Measurements from ENCODE around the gene DNAAF8. TPM values are rescaled to one million over a fixed set of nuclear protein-coding genes. Genes with fewer than 3 reads are reported as not detected.

Gene DNAAF8
- total RNA-seq, 4 donors from 2014 or later = not detected

DNA sequence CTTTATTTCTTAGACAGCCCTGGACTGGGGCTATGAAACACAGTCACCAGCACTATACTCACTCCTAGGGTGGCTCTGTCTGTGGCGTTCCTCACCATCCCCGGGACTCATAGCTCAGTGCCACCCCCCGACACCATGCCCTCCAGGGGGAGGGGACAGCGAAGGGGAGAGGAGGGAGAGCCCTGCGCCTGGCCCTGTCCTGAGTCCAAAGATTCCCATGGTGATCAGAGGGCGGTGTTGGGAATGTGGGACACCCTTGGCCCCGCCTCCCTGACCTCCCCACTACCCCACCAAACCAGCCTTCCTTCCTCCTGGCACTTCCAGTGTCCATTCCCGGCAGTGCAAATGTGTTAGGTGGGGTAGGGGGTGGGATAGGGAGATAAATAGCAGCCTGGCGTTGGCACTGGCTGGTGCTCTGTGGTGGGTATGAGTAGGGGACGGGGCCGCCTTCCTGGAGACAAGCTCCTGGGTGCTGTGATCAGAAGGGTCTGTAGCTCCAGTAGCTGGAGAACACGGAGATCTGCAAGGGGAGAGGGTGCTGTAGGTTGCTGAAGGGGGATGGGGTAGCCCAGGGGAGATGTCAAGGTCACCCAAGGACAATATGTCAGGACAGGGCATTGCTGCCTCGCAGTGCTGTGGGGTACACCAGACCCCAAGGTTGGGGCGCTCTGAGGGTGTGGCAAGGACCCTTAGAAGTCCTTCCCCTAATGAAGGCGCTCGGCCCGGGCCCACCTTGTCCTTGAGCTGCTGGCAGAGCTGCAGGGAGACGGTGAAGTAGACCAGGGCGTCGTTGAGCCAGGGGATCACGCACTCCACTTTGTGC is 62.9 kb downstream of the DNAAF8 start:
- Histone ChIP-seq H3K4me1 (peaks cover 6 to 24% (median 8%) of the 10 kb centered on the region in 4 donors), H3K4me3 (peak overlapping the region in 1 of 4 donors; percentile 57), H3K27me3 (no peaks in the 10 kb centered on the region), H3K27ac (peak overlapping the region in 3 of 4 donors; percentile 23 to 74 (median 73)), H3K9me3 (no peaks in the 10 kb centered on the region), H3K36me3 (peaks cover 0 to 25% (median 0%) of the 10 kb centered on the region in 3 donors)
- TF ChIP-seq POLR2A (IDR thresholded peaks at IDR 0.05) = no peak
- no peak for TF ChIP-seq CTCF (IDR thresholded peaks at IDR 0.05)
- peak in 1 of 3 donors; percentile 76 for DNase-seq

- no peaks in the 10 kb centered on the region for H3K27me3 ChIP-seq
- no peak for DNase-seq
- peaks cover 6 to 24% (median 8%) of the 10 kb centered on the region in 4 donors for H3K4me1 ChIP-seq
- peak overlapping the region in 2 of 4 donors; percentile 23 to 25 for H3K27ac ChIP-seq
- no peaks in the 10 kb centered on the region for H3K9me3 ChIP-seq
- H3K4me3 ChIP-seq = no peak overlapping the region
- TF ChIP-seq POLR2A (IDR thresholded peaks at IDR 0.05) = no peak
- no peak for TF ChIP-seq CTCF (IDR thresholded peaks at IDR 0.05)
- H3K36me3 ChIP-seq = peaks cover 0 to 25% (median 0%) of the 10 kb centered on the region in 3 donors
Measured at GRCh38 chr16:4797805-4798252, 63.5 kb downstream of the DNAAF8 start.

GRCh38 chr16:4798456-4798855 is 64.1 kb downstream of the DNAAF8 start:
- H3K36me3 ChIP-seq = peaks cover 0 to 25% (median 0%) of the 10 kb centered on the region in 3 donors
- peaks cover 6 to 25% (median 8%) of the 10 kb centered on the region in 4 donors for H3K4me1 ChIP-seq
- no peaks in the 10 kb centered on the region for H3K9me3 ChIP-seq
- TF ChIP-seq CTCF (IDR thresholded peaks at IDR 0.05) (no peak), POLR2A (IDR thresholded peaks at IDR 0.05) (no peak)
- H3K27me3 ChIP-seq = no peaks in the 10 kb centered on the region
- no peak overlapping the region for H3K27ac ChIP-seq
- no peak overlapping the region for H3K4me3 ChIP-seq
- DNase-seq = no peak

Small RNA genes lying within 50 kb of the gene (small RNA-seq; reads per million reads assigned to genes)
- 0 reads per million in 2 donors for gene RF00017

Other genes with a start within 250 kb of the DNAAF8 start
- gene CDIP1, start 195.8 kb upstream of the DNAAF8 start, total RNA-seq = 10 to 100 TPM; 21.5 to 45.0 (median 39.0) TPM
- not detected for gene C16orf96, start 178.2 kb upstream of the DNAAF8 start, total RNA-seq
- 10 to 100 TPM; 11.6 to 25.1 (median 18.1) TPM for gene UBALD1, start 119.6 kb upstream of the DNAAF8 start, total RNA-seq
- gene MGRN1, start 109.7 kb upstream of the DNAAF8 start, total RNA-seq = 100 to 1,000 TPM in 2 of 4 donors, 10 to 100 TPM in 2; 74.1 to 147 (median 93.8) TPM
- gene NUDT16L1, start 41.0 kb upstream of the DNAAF8 start, total RNA-seq = 10 to 100 TPM; 19.0 to 53.6 (median 40.1) TPM
- gene ANKS3, start 266 bp upstream of the DNAAF8 start, total RNA-seq = 10 to 100 TPM; 20.8 to 42.9 (median 36.6) TPM
- gene ZNF500, start 32.6 kb downstream of the DNAAF8 start, total RNA-seq = 10 to 100 TPM in 3 of 4 donors, 1 to 10 TPM in 1; 4.1 to 24.8 (median 14.5) TPM
- gene SEPTIN12, start 53.8 kb downstream of the DNAAF8 start, total RNA-seq = not detected
- gene SMIM22, start 60.8 kb downstream of the DNAAF8 start, total RNA-seq = 100 to 1,000 TPM in 3 of 4 donors, 10 to 100 TPM in 1; 90.0 to 306 (median 238) TPM
- 10 to 100 TPM; 26.3 to 50.1 (median 38.0) TPM for gene ROGDI, start 68.1 kb downstream of the DNAAF8 start, total RNA-seq
- 100 to 1,000 TPM in 1 of 4 donors, 10 to 100 TPM in 3; 57.5 to 168 (median 66.9) TPM for gene GLYR1, start 112.8 kb downstream of the DNAAF8 start, total RNA-seq
- gene UBN1, start 112.9 kb downstream of the DNAAF8 start, total RNA-seq = 100 to 1,000 TPM in 1 of 4 donors, 10 to 100 TPM in 3; 56.0 to 119 (median 62.2) TPM
- 10 to 100 TPM; 28.7 to 84.2 (median 53.0) TPM for gene PPL, start 202.6 kb downstream of the DNAAF8 start, total RNA-seq
- gene SEC14L5, start 223.8 kb downstream of the DNAAF8 start, total RNA-seq = 1 to 10 TPM in 2 of 4 donors, under 1 TPM in 2; 0.13 to 2.0 (median 1.1) TPM